Metanephros (tissue), 2 donors: ENCODE data around the gene RWDD4. TPM values are rescaled to one million over a fixed set of nuclear protein-coding genes. Genes with fewer than 3 reads are reported as not detected.

ENCODE experiments used
- small RNA-seq: library from RNA; depleted of rRNA; stranded (forward); fragments of <200 nt; gene quantifications from one replicate; pipeline ENCODE3, GENCODE V24; 2014; ENCODE audit warnings: low replicate concordance
- total RNA-seq: library from RNA; depleted of rRNA; stranded (reverse); fragments of >200 nt; gene quantifications from one replicate; pipeline ENCODE4 v1.2.3, GENCODE V29; 2014

The RWDD4 gene
- total RNA-seq, result 26.9 TPM

DNA sequence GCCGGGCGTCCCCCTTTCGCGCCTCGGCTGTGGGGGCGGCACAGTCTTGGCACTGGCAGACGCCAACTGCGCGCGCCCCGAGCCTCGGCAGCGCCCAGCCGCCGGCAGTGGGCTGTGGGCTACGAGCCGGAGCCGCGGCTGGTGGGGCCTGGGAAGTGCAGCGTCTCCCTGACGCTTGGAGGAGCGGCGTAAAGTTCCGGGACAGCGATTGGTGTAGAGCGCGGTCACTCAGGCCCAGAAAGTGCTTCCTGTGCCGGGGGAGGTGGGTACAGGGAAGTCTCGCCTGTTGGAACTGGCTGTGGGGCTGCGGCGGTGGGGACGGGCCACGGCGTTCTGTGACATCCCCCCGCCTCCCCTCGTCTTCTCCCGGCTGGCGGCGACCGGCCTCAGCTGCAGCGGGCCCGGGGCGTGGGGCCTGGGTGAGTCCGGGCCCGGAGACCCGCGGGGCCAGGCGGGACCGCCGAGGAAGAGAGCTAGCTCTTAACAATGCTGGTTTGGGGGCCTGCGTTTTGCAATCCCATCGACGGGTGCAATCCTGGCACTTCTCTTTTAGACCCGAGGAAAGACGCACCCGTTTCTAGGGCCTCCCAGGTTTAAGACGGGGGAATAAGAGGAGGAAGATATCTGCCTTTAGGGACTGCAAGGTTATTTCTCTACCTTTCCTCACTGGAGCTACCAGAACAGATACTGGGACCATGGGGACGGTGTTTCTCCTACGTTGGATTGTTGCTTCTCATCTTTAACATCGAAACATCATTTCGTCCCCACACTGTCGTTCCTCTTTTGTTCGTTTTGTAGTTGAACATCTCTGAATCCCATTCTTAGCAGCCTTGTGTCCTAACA lies at the start of gene RWDD4, which contains the start of gene TRAPPC11:
Gene RWDD4 (minus strand): TSS at position 157 of the 843 bp plus-strand sequence. CDS start 233 bp downstream, outside the sequence.
Gene TRAPPC11 (plus strand): TSS at position 265 of the 843 bp plus-strand sequence. CDS start 4,575 bp downstream, outside the sequence.

Small RNA genes lying within 50 kb of the gene (small RNA-seq; reads per million reads assigned to genes)
- gene RNU6-1053P (not detected), gene RNU6-335P (not detected), gene RNU6-479P (not detected)

Other genes with a start within 250 kb of the RWDD4 start
- gene CDKN2AIP, start 214.5 kb downstream of the RWDD4 start, total RNA-seq, result 23.1 TPM
- 8.4 TPM for gene ING2, start 154.1 kb downstream of the RWDD4 start, total RNA-seq
- 48.3 TPM for gene TRAPPC11, start 108 bp upstream of the RWDD4 start, total RNA-seq
- gene STOX2, start 246.1 kb upstream of the RWDD4 start, total RNA-seq, result 16.0 TPM